Left lung (tissue), 10 donors: Measurements from ENCODE around the gene AHI1. TPM values are rescaled to one million over a fixed set of nuclear protein-coding genes. Genes with fewer than 3 reads are reported as not detected.

ENCODE experiments used
- ATAC-seq: fragments of 200-7000 bp; cut with Tn5 transposase; one replicate; pipeline ENCODE4 v1.9.1; 2020; ENCODE audit warnings: moderate library complexity
- DNase-seq, 4 donors: peaks; one replicate each; pipeline ENCODE4 v3.0.0-alpha.2; 2013 to 2020
- H3K27ac ChIP-seq, 2 donors: fragments of 200-600 bp; sonication (generic) in 1 of 2; one replicate each; pipeline versions ENCODE4 v1.5.0 to v1.8.0; 2020 to 2021
- H3K27me3 ChIP-seq, 2 donors: fragments of 200-600 bp; sonication (generic) in 1 of 2; one replicate each; pipeline versions ENCODE4 v1.5.0 to v1.8.0; 2020 to 2021
- H3K36me3 ChIP-seq, 2 donors: fragments of 200-600 bp; sonication (generic) in 1 of 2; one replicate each; pipeline versions ENCODE4 v1.5.0 to v1.8.0; 2020 to 2021
- H3K4me1 ChIP-seq, 2 donors: fragments of 200-600 bp; one replicate each; pipeline ENCODE4 v1.8.0; 2021
- H3K4me3 ChIP-seq, 2 donors: fragments of 200-600 bp; sonication (generic) in 1 of 2; one replicate each; pipeline versions ENCODE4 v1.5.0 to v1.8.0; 2020 to 2021; ENCODE audit warnings: mild to moderate bottlenecking in 1 of 2
- H3K9me3 ChIP-seq, 2 donors: fragments of 200-600 bp; sonication (generic) in 1 of 2; one replicate each; pipeline versions ENCODE4 v1.5.0 to v1.8.0; 2020 to 2021
- intact Hi-C, 2 donors: fragments of 100-400 bp; cut with DNase I; formaldehyde crosslinking; loops; one replicate each; pipeline versions ENCODE4 v1.11.2 to v1.14.2; 2022
- polyA plus RNA-seq, 6 donors: library from polyadenylated mRNA; unstranded; fragments of 120-200 nt; gene quantifications; one replicate each; pipeline ENCODE4 v1.2.1, GENCODE V29; 2013; ENCODE audit not compliant: insufficient read length in 6 of 6
- total RNA-seq, 2 donors: library from RNA; stranded (reverse); fragmentation: NEBNext Ultra II Directional; extraction: Animal tissue kit (Norgen Biotek cat#: 25700); gene quantifications; one replicate each; pipeline ENCODE4 v1.2.1, GENCODE V29; 2021
- TF ChIP-seq, protein P1 (sequence below), 2 donors: fragments of 200-600 bp; sonication (generic) in 1 of 2; IDR thresholded peaks; one replicate each; pipeline versions ENCODE4 v1.5.0 to v1.8.0; 2021; ENCODE audit warnings: antibody characterized with exemption in 2 of 2
- donor health status: DM: no; HTN: yes; CAD: no.
- donor health status: DM: no; HTN: no; CAD: no.

AHI1 gene
- total and polyA plus RNA-seq, 8 donors, result 23.7 to 65.0 (median 49.0) TPM

DNA sequence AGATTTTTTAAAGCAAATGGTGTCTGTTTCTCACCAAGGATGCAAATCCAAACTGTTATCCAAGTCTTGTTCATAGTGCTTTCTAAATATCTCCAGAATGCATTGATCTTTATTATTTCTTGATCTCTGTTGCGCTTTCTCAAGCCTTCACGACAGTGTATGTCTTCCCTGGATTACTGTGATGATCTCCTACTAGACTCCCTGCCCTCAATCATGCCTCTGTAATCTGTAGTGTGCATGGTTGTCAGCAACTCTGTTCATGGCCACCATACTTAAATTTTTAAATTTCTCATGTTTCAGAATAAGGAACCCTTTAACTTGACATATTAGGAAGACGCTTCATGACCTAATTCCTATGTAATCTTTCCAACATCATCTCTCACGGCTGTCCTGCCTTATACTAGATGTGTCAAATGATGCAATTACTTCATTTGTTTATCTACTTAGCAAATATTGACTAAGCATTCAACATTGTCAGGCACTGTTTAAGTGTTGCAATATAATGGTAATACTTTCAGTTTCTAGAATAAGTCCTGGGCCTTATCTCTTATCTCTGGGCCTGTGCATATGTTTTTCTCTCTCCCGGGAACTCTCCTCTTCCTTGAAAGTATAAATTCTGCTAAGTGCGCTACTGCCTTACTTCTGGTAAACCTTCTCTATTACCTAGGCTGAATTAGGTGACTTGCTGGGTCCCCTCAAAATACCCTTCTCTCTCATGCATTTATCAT is 25.6 kb upstream of the AHI1 start:
- no peak overlapping the region for H3K4me3 ChIP-seq
- ATAC-seq, result peak; percentile 37
- no peaks in the 10 kb centered on the region for H3K36me3 ChIP-seq
- TF ChIP-seq, protein P1, sequence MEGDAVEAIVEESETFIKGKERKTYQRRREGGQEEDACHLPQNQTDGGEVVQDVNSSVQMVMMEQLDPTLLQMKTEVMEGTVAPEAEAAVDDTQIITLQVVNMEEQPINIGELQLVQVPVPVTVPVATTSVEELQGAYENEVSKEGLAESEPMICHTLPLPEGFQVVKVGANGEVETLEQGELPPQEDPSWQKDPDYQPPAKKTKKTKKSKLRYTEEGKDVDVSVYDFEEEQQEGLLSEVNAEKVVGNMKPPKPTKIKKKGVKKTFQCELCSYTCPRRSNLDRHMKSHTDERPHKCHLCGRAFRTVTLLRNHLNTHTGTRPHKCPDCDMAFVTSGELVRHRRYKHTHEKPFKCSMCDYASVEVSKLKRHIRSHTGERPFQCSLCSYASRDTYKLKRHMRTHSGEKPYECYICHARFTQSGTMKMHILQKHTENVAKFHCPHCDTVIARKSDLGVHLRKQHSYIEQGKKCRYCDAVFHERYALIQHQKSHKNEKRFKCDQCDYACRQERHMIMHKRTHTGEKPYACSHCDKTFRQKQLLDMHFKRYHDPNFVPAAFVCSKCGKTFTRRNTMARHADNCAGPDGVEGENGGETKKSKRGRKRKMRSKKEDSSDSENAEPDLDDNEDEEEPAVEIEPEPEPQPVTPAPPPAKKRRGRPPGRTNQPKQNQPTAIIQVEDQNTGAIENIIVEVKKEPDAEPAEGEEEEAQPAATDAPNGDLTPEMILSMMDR (IDR thresholded peaks at IDR 0.05), result no peak
- no peak overlapping the region for H3K27ac ChIP-seq
- no peaks in the 10 kb centered on the region for H3K4me1 ChIP-seq
- H3K9me3 ChIP-seq, result no peaks in the 10 kb centered on the region
- DNase-seq, result no peak
- no peaks in the 10 kb centered on the region for H3K27me3 ChIP-seq
- intact Hi-C loops, result no loop called here

DNA sequence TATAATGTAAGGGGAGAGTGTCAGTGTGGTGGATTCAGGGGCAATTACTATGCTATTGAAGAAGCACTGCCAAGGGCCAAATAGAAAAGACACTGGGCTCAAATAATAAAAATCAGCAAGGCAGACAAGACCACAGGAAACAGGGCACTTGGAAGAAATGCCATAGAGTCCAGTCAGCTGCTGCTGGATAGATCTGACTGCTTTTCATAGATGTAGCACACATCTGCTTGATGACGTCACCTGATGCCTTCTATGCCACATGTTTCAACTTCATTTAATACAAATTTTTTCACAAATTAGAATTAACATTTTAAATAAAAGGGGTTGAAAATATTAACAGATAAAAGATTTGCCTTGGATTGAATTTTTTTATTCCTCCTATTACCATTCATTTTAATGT is 23.9 kb upstream of the AHI1 start:
- H3K36me3 ChIP-seq, result no peaks in the 10 kb centered on the region
- intact Hi-C loops, result no loop called here
- H3K4me3 ChIP-seq, result no peak overlapping the region
- TF ChIP-seq, protein P1 (IDR thresholded peaks at IDR 0.05), result no peak
- DNase-seq (no peak), ATAC-seq (no peak)
- H3K27me3 ChIP-seq, result no peaks in the 10 kb centered on the region
- no peaks in the 10 kb centered on the region for H3K9me3 ChIP-seq
- H3K27ac ChIP-seq, result no peak overlapping the region
- H3K4me1 ChIP-seq, result no peaks in the 10 kb centered on the region

DNA sequence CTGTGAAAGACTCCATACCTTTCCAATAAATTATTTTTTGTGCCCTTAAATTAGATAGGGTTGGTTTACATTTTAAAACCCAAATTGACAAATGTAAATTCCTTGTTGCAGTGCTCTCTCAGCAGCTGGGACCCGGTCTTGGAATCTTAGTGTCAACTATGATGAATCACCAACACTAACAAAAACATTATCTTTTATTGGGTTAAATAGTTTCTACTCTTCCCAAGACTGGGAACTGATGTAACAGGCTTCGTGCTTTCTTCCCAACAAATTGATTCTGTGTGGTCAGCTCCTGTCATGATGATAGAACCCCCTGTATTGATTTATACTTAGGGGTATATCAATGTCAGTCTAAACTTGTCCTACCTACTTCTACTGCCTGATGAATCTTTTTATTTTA is 23.2 kb upstream of the AHI1 start:
- H3K27ac ChIP-seq, result no peak overlapping the region
- H3K36me3 ChIP-seq, result no peaks in the 10 kb centered on the region
- H3K4me3 ChIP-seq, result no peak overlapping the region
- no peak for DNase-seq
- H3K9me3 ChIP-seq, result no peaks in the 10 kb centered on the region
- ATAC-seq, result no peak
- no peaks in the 10 kb centered on the region for H3K27me3 ChIP-seq
- no peaks in the 10 kb centered on the region for H3K4me1 ChIP-seq
- TF ChIP-seq, protein P1 (IDR thresholded peaks at IDR 0.05), result no peak
- intact Hi-C loops, result no loop called here

DNA sequence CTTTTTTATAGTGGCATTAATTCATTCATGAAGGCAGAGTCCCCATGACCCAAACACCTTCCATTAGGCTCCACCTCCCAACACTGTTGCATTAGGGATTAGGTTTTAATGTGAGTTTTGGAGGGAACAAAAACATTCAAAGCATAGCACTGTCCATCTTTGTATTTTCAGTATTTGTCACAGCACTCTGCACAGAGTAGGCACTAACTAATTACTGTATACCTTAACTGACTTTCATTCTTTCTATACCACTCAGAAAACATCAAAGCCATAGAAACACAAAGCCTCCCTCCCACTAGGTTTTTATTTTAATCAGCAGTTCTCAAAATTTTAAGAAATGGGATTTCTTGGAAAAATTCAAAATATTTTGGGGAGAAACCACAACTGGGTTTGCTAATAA is 21.8 kb upstream of the AHI1 start:
- intact Hi-C loops, result no loop called here
- H3K27ac ChIP-seq, result no peak overlapping the region

DNA sequence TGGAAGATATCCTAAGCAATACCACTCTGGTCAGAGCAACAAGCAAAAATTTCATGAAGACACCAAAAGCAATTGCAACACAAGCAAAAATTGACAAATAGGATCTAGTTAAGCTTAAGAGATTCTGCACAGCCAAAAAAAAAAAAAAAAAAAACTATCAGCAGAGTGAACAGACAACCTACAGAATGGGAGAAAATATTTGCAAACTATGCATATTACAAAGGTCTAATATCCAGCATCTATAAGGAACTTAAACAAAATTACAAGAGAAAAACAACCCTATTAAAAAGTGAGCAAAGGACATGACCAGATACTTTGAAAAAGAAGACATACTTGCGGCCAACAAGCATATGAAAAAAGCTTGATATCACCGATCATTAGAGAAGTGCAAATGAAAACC is 20.0 kb upstream of the AHI1 start:
- TF ChIP-seq, protein P1 (IDR thresholded peaks at IDR 0.05), result no peak
- DNase-seq (no peak), ATAC-seq (no peak)
- Histone ChIP-seq H3K4me1 (no peaks in the 10 kb centered on the region), H3K27me3 (no peaks in the 10 kb centered on the region), H3K9me3 (no peaks in the 10 kb centered on the region), H3K27ac (no peak overlapping the region), H3K4me3 (no peak overlapping the region), H3K36me3 (no peaks in the 10 kb centered on the region)
- intact Hi-C loops, result no loop called here

More for the DNA sequence above, 21.8 kb upstream of the AHI1 start:
- Histone ChIP-seq H3K27me3 (no peaks in the 10 kb centered on the region), H3K4me1 (no peaks in the 10 kb centered on the region), H3K4me3 (no peak overlapping the region), H3K9me3 (no peaks in the 10 kb centered on the region), H3K36me3 (no peaks in the 10 kb centered on the region)
- TF ChIP-seq, protein P1 (IDR thresholded peaks at IDR 0.05), result no peak
- DNase-seq (no peak), ATAC-seq (no peak)
